Sigmoid colon (tissue), 7 donors: ENCODE data around the gene LRAT. TPM values are rescaled to one million over a fixed set of nuclear protein-coding genes. Genes with fewer than 3 reads are reported as not detected.

Experiments
- DNase-seq: peaks from one replicate; pipeline ENCODE4 v3.0.0-alpha.2; 2019
- H3K27ac ChIP-seq, 4 donors: fragments of 200-600 bp; sonication (generic); one replicate each; pipeline ENCODE4 v1.5.1; 2016 to 2019; ENCODE audit warnings: mild to moderate bottlenecking in 1 of 4
- H3K27me3 ChIP-seq, 3 donors: fragments of 200-600 bp; sonication (generic); one replicate each; pipeline ENCODE4 v1.5.1; 2019; ENCODE audit warnings: mild to moderate bottlenecking in 1 of 3
- H3K36me3 ChIP-seq, 4 donors: fragments of 200-600 bp; sonication (generic); one replicate each; pipeline ENCODE4 v1.5.1; 2016 to 2019
- H3K4me1 ChIP-seq, 4 donors: fragments of 200-600 bp; sonication (generic); one replicate each; pipeline ENCODE4 v1.5.1; 2017 to 2019
- H3K4me3 ChIP-seq, 4 donors: fragments of 200-600 bp; sonication (generic); one replicate each; pipeline ENCODE4 v1.5.1; 2017 to 2019; ENCODE audit warnings: mild to moderate bottlenecking in 2 of 4, moderate library complexity in 1 of 4
- H3K9me3 ChIP-seq, 4 donors: fragments of 200-600 bp in 3 of 4; sonication (generic) in 3 of 4; one replicate each; pipeline versions ENCODE4 v1.5.1 to v1.6.1; 2013 to 2019
- CTCF ChIP-seq, 4 experiments: fragments of 450-650 bp in 3 of 4; fragments of 200-600 bp in 1 of 4; IDR thresholded peaks; one replicate each; pipeline ENCODE4 v1.5.1; 2016 to 2019; ENCODE audit warnings: antibody characterized with exemption in 4 of 4, mild to moderate bottlenecking in 3 of 4, moderate library complexity in 2 of 4
- EP300 ChIP-seq, 4 donors: sonication (generic); formaldehyde crosslinking; IDR thresholded peaks; one replicate each; pipeline ENCODE4 v1.6.1; 2017; ENCODE audit warnings: antibody characterized with exemption in 4 of 4
- POLR2A ChIP-seq, 2 donors: fragments of 450-650 bp; IDR thresholded peaks; one replicate each; pipeline ENCODE4 v1.6.1; 2016; ENCODE audit warnings: antibody characterized with exemption in 2 of 2, mild to moderate bottlenecking in 2 of 2, moderate library complexity in 2 of 2
- POLR2AphosphoS5 ChIP-seq, 4 donors: sonication (generic); formaldehyde crosslinking; IDR thresholded peaks; one replicate each; pipeline ENCODE4 v1.6.1; 2017; ENCODE audit warnings: antibody characterized with exemption in 4 of 4
- WGBS, 2 donors: extraction: QIAGEN DNeasy Blood & Tissue Kit; methylation state at CpG; one replicate each; pipeline ENCODE4 v1.1.7; 2013; 5-methylcytosine and 5-hydroxymethylcytosine counted together
- intact Hi-C: fragments of 100-400 bp; cut with DNase I; formaldehyde crosslinking; loops from one replicate; pipeline ENCODE4 v1.15.1; 2023
- polyA plus RNA-seq, 3 donors: library from polyadenylated mRNA; stranded (reverse); fragments of 200-250 nt; gene quantifications; one replicate each; pipeline ENCODE4 v1.2.3, GENCODE V29; 2013
- total RNA-seq, 4 donors: library from RNA; depleted of rRNA; stranded (reverse); fragments of >200 nt; gene quantifications; one replicate each; pipeline ENCODE4 v1.1.0, GENCODE V29; 2016
- donor health status: healthy with polysubstance abuse.
- donor health status: Bipolar disorder and iron deficiency.
- donor health status: healthy.

Gene LRAT
- total and polyA plus RNA-seq, 7 donors = 0.25 to 2.1 (median 1.1) TPM; not detected in 1

GRCh38 chr4:154739111-154739510 lies 4.7 kb upstream of the LRAT start:
- H3K27ac ChIP-seq = no peak overlapping the region
- H3K4me1 ChIP-seq = peaks cover 0 to 29% (median 25%) of the 10 kb centered on the region in 4 donors
- intact Hi-C loops = no loop called here
- DNase-seq = no peak
- no peak overlapping the region for H3K4me3 ChIP-seq
- H3K27me3 ChIP-seq = peaks cover 0 to 10% (median 3%) of the 10 kb centered on the region in 3 donors
- H3K36me3 ChIP-seq = no peaks in the 10 kb centered on the region
- no peaks in the 10 kb centered on the region for H3K9me3 ChIP-seq
- TF ChIP-seq POLR2AphosphoS5 (IDR thresholded peaks at IDR 0.05) (no peak), POLR2A (IDR thresholded peaks at IDR 0.05) (no peak), EP300 (IDR thresholded peaks at IDR 0.05) (no peak), CTCF (IDR thresholded peaks at IDR 0.05) (no peak)

GRCh38 chr4:154740462-154740861 lies 3.3 kb upstream of the LRAT start:
- peaks cover 0 to 36% (median 32%) of the 10 kb centered on the region in 4 donors for H3K4me1 ChIP-seq
- no peak overlapping the region for H3K4me3 ChIP-seq
- intact Hi-C loops = no loop called here
- no peaks in the 10 kb centered on the region for H3K36me3 ChIP-seq
- no peak for TF ChIP-seq POLR2A (IDR thresholded peaks at IDR 0.05)
- TF ChIP-seq POLR2AphosphoS5 (IDR thresholded peaks at IDR 0.05) = no peak
- TF ChIP-seq EP300 (IDR thresholded peaks at IDR 0.05) = no peak
- no peak for TF ChIP-seq CTCF (IDR thresholded peaks at IDR 0.05)
- DNase-seq = no peak
- 52 to 73% methylated on average over 24 of the region's 24 CpGs for WGBS, 2 donors
- H3K9me3 ChIP-seq = no peaks in the 10 kb centered on the region
- no peak overlapping the region for H3K27ac ChIP-seq
- H3K27me3 ChIP-seq = peaks cover 0 to 22% (median 4%) of the 10 kb centered on the region in 3 donors

- WGBS, 2 donors = 14 to 28% methylated on average over 20 of the region's 20 CpGs
- intact Hi-C loops = no loop called here
- Histone ChIP-seq H3K27ac (no peak overlapping the region), H3K9me3 (no peaks in the 10 kb centered on the region), H3K4me1 (peaks cover 0 to 36% (median 32%) of the 10 kb centered on the region in 4 donors), H3K27me3 (peaks cover 0 to 29% (median 4%) of the 10 kb centered on the region in 3 donors), H3K4me3 (no peak overlapping the region), H3K36me3 (no peaks in the 10 kb centered on the region)
- no peak for DNase-seq
- no peak for TF ChIP-seq POLR2AphosphoS5 (IDR thresholded peaks at IDR 0.05)
- no peak for TF ChIP-seq CTCF (IDR thresholded peaks at IDR 0.05)
- TF ChIP-seq POLR2A (IDR thresholded peaks at IDR 0.05) = no peak
- TF ChIP-seq EP300 (IDR thresholded peaks at IDR 0.05) = no peak
These were observed 2.6 kb upstream of the LRAT start for GRCh38 chr4:154741131-154741665.

GRCh38 chr4:154741922-154742850 lies 1.6 kb upstream of the LRAT start:
- no peaks in the 10 kb centered on the region for H3K9me3 ChIP-seq
- H3K4me3 ChIP-seq = peak overlapping the region in 3 of 4 donors; percentile 62 to 65 (median 64)
- peaks cover 0 to 29% (median 4%) of the 10 kb centered on the region in 3 donors for H3K27me3 ChIP-seq
- TF ChIP-seq POLR2A (IDR thresholded peaks at IDR 0.05) = no peak
- no peak for TF ChIP-seq EP300 (IDR thresholded peaks at IDR 0.05)
- no peak for TF ChIP-seq POLR2AphosphoS5 (IDR thresholded peaks at IDR 0.05)
- no peak for TF ChIP-seq CTCF (IDR thresholded peaks at IDR 0.05)
- intact Hi-C loops = no loop called here
- H3K4me1 ChIP-seq = peaks cover 0 to 36% (median 32%) of the 10 kb centered on the region in 4 donors
- WGBS, 2 donors = 6% methylated on average over 49 of the region's 49 CpGs
- DNase-seq = no peak
- H3K27ac ChIP-seq = peak overlapping the region in 1 of 4 donors; percentile 29
- no peaks in the 10 kb centered on the region for H3K36me3 ChIP-seq
